ENCODE measurements around the gene ZBTB20.

- no peak for TF ChIP-seq MAX (IDR thresholded peaks at IDR 0.05)
- TF ChIP-seq CTCF (IDR thresholded peaks at IDR 0.05; ENCODE audit: low read depth, low read length, missing input control): no peak
- no peak for TF ChIP-seq GABPA (IDR thresholded peaks at IDR 0.05 in 1 of 2, conservative IDR thresholded peaks at IDR 0.05 in 1 of 2)
- TF ChIP-seq EGR1 (IDR thresholded peaks at IDR 0.05; ENCODE audit: low read depth in 2 of 2): no peak
- TF ChIP-seq TAF1 (conservative IDR thresholded peaks at IDR 0.05): no peak
- TF ChIP-seq SP1 (IDR thresholded peaks at IDR 0.05): no peak
- TF ChIP-seq YY1 (IDR thresholded peaks at IDR 0.05): no peak
- no peak for TF ChIP-seq FOXA1 (IDR thresholded peaks at IDR 0.05)
- no peak for TF ChIP-seq REST (IDR thresholded peaks at IDR 0.05)
- TF ChIP-seq JUND (IDR thresholded peaks at IDR 0.05): no peak
Observed at GRCh38 chr3:114323546-114324254, 823.4 kb downstream of the ZBTB20 start.

Measured in liver (tissue), 3 donors.